ENCODE data around the gene WRAP73.

GRCh38 chr1:3662080-3662671 is 12.3 kb upstream of the WRAP73 start:
- TF ChIP-seq CTCF (IDR thresholded peaks at IDR 0.05; ENCODE audit: insufficient read depth, low read depth, low read length) (no peak), EZH2 (IDR thresholded peaks at IDR 0.05; ENCODE audit: insufficient read depth, low read length) (no peak)
